ENCODE results near the gene UNC5B.

Gene UNC5B

DNA sequence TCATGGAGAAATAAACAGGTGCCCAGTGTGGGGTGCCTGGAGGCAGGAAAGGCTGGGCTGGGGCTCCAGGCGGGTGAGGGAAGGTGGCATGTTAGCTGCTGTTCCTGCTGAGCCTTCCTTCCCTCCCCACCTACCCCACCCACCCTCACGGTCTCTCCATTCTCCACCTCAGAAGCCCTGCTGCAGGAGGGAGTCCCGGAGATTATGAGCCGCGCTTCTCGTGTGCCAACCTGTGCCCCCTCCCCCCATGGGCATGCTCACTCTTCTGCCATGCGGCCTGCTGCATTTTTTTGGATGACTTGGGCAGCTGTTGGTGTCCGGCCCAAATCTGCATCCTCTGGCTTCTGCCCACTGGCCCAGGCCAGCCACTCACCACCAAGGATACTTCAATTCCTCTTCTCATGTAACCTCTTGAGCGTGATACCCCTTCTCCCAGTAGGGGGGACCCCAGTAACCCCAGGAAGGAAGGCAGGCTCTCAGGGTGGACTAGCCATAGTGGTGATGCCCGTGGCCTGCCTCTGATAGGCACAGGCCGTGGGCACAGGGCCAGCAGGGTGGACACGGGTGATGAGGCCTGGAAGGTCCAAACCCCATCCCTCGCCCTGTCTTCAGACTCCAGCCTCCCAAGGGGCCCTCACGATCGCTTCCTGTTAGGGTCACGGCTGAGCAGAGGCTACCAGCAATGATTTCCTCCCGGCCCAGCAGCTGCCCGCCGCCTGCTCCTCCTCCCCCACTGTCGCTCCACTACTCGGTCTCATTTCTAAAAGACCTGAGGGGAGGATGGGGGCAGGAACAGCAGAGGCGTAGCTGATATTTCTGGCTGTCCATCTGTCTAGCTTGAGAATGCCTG is 27.8 kb downstream of the UNC5B start:
- no peak for DNase-seq

DNA sequence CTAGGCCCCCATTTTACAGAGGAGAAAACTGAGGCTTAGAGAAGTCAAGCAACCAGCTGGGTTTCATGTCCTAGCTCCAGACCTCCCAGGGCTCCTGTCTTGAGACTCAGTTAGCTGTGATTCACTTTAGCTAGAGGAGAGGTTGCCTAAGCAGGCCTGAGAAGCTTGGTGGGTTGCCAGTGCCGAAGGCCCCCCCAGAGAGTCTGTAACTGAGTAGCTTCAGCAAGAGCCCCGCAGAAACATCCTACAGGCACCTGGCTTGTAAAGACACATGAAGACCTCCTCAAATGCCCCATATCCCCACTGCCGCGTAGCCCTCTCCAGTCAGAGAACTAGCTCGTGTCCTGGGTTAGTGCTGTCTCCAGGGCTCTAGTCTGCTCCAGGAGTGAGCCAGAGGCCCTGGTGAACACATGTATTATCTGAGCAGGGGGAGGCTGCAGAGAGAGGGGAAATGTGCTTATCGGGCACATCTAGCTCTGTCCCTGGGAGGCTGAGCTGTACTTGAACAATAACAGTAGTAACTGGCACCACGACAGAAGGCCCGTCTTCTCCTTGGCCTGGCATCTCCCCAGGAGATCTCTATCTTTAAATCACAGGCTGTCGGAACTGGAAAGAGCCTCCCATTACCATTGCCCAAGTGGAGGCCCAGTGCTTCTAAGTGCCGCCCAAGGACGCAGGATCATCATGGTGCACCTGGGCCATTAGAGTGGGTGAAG is 28.9 kb downstream of the UNC5B start:
- no peak for DNase-seq

GRCh38 chr10:71241830-71242621 is 29.7 kb downstream of the UNC5B start:
- no peak for DNase-seq

DNA sequence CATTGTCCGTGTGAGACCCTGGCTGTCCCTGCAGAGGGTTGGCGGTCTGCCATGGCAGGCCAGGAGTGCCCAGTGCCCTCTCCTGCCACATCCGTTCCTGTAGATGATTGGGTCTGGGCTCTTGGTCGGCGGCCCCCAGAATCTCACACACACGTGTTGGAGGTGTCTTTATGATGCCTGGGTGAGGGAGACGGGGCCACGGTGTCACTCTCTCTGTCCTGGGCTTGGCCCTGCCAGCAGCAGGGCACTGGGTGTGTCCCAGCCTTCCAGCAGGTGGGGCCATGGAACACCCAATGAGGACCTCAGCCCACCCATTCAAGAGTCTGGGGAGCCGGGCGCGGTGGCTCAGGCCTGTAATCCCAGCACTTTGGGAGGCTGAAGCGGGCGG is 30.2 kb downstream of the UNC5B start:
- DNase-seq = no peak

GRCh38 chr10:71243756-71244395 is 31.5 kb downstream of the UNC5B start:
- no peak for DNase-seq

GRCh38 chr10:71244431-71245419 is 32.4 kb downstream of the UNC5B start:
- DNase-seq = no peak

- no peak for DNase-seq
Measured at GRCh38 chr10:71245420-71246325, 33.3 kb downstream of the UNC5B start.

DNA sequence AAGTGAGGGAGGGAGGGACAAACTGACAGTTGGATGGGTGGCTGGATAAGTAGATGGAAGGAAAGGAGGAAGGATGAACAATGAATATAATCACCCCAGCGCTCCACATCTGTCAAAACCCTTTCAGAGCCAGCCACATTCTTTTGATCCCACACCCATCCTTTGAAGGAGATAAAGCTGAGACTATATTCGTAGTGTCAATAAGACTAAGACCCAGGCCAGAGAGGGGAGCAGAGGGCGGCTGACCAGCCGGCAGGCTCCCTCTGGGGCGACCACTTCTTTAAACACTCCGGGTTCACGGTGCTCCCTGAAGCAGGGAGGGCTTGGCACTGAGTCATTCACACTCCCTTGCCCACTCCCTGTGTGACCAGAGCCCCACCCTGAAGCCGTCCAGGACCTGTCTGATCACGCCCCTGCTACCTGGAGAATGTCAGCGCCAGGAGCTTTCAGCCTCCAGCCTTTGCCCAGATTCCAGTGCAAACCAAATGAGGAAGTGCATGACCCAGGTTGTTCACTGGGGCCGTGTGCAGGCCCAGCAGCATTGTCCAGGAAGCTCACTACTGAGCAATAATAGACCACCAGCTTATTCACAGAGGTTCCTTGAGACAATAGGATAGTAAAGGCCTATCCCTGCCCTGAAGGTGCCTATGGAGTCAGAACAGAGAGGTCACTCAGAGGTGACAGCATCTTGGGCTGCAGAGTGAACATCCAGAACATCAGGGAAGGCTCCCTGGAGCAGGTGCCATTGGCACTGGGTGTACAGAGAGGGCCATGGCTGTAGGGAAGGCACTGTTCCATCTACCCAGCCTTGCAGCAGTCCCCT is 34.4 kb downstream of the UNC5B start:
- DNase-seq = no peak

- DNase-seq = no peak
Measured at GRCh38 chr10:71247414-71247705, 35.0 kb downstream of the UNC5B start.

DNA sequence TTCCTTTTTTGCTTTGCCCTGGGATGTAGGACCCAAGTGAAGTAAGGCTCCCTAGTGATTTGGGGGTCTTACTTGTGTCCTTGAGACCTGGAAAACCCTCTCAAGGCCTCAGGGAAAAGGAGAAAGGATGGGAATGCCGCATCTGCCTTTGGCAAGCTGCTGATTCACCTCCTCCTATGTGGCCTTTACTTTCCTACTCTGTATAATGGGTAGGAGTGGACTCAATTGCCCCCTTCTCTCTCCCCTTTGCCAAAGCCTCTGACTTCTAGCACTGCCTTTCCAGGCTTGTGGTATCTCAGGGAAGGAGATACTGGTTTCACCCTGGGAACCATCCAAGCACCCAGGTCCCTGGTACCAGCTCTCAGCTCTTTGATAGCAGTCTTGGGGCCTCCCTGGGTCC is 35.4 kb downstream of the UNC5B start:
- DNase-seq = no peak

DNA sequence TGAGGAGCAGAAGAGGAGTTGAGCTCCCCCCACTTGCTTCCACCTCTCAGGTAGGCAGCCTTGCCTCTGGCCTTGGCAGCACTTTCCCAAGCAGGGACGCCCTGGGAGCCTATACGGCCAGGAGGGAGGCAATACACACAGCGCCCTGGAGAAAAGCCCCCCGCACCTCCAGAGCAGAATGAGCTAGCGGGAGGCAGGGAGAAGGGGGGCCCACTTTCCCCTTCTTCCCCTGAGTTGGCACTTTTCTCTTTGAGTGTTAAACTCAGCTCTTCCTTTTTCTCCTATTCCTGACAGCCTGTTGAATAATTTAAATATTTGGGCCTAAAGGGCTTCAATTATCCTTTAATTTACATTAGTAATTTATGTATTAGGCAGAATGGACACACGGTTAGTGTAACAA is 35.8 kb downstream of the UNC5B start:
- DNase-seq = no peak

GRCh38 chr10:71249996-71250395 is 37.6 kb downstream of the UNC5B start:
- no peak for DNase-seq

DNA sequence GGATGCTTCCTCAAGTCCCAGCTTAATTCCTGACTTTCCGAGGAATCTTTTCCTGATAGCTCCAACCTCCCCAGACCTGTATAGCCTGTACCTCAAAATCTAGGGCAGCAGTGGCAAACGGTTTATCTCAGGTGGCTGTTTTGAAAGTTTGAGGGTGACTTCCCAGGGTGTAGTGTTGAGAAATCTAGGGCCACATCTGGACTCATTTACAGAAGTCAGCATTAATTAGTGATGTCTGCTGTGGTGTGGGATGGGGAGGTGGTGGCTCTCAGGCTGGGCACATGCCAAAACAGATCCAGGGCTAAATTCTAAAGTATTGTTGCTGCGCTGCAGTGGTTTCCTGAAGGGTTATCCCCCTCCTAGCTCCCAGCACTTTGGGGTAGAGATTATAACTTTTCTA is 38.0 kb downstream of the UNC5B start:
- DNase-seq = no peak

DNA sequence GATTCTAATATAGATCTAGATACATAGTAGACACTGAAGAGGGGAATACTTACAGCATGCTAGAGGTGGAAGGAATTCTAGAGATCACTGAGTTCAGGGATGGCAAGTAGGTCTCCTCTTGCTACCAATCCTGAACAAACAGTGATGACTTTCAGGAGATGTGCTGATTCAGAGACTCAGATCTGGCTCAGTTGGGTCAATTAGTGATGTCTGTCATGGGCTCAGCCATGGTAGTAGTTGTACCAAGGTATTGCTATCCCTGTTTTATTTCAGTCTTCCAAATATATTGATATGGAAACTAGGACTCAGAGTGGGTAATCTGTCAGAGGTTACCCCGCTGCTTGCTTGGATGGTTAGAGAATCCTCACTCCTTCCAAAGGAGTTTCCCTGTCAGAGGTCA is 38.5 kb downstream of the UNC5B start:
- DNase-seq = no peak

GRCh38 chr10:71251319-71251718 is 38.9 kb downstream of the UNC5B start:
- DNase-seq = no peak

DNA sequence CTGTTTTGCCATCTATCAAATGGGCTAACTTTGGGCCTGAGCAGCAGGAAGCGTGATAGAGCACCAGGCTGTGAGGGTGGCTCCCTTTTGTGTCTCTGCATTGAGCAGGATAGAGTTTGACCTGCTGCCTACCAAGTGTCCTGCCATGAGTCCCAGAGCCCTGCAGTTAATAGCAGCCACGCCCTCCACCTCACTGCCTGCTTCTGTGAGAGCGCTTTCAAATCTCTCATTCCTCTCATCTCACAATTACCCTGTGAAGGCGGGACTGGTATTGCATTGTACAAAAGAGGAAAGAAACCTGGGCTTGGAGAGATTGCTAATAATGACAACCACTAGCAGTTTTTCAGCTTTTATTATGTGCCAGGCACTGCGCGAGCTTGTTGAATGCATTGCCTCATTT is 39.9 kb downstream of the UNC5B start:
- no peak for DNase-seq

DNA sequence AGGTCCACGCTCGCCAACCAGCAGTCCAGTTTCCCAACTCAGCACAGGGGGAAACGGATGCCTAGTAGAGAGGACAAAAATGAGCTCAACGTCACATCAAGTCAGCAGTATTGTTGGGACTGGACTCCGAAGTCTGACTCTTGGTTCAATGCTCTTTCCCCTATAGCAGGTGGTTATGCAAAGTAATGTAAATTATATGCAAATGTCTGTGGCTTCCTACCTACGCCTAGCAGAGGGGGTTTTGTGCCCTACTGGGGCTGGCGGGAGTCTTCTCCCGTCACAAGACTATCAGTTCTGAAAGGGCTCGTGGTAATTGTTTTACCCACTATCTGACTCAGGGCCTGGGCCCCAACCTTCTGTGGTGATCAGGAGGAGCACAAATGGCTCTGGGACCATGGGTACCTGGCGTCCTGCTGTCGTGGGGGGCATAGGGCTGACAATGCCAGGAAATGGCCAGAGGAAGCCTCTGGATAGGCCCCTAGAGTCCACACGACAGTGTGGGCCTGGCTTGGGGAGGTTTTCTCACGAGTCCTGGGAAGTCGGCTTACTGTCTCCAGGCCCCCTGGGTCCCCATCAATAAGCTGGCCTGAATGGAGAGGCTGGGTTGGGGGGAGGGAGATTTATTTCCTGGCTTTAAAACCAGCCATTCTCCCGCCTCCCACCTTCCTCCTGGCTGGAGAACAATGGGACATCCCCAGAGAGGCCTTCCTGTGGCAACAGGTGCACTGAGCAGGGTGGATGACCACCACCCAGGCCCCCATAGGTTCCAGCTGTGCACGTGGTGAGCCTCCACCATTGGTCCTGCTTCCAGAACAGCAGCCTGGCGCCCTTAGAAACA is 41.8 kb downstream of the UNC5B start:
- no peak for DNase-seq

DNA sequence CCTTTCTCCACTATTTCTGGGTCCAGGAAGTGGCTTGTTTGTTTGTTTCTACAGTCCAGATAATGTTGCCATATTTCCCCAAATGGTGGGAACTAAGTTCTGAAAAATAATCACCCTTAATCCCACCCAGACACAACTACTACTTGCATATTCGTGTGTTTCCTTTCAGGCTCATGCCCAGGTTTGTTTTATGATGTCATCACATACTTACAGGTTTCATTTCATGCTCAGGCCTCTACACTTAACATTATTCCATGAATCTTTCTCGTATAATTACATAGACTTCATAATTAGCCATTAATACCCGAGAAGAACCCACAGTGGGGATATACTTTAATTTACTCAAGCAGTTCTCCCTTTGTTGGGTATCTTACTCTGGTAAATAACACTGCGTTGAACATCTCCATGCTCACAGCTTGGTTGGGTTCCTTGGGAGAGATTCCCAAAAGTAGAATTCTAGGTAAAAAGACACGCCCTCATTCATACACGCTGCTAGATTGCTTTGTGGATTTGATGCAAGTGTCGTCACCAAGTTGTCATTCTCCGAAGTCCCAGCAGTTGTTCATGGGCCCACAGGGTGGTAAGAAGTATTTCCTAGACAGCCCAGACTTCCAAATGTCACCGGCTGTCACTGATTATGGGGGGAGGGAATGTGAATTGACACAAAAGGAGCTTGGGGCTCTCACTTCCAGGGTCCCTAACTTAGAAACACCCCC is 42.6 kb downstream of the UNC5B start:
- no peak for DNase-seq

GRCh38 chr10:71255550-71255807 is 43.1 kb downstream of the UNC5B start:
- no peak for DNase-seq
